B cell (primary cell): ENCODE measurements around the gene RBM23.

Source experiments
- CTCF ChIP-seq: fragments of 200-600 bp; IDR thresholded peaks from one replicate; pipeline ENCODE4 v1.8.0; 2022; ENCODE audit warnings: antibody characterized with exemption, mild to moderate bottlenecking
- EZH2 ChIP-seq: IDR thresholded peaks from 2 replicates; pipeline ENCODE4 v1.6.1; 2012; ENCODE audit warnings: borderline replicate concordance, low read depth, mild to moderate bottlenecking, moderate library complexity, low read length; ENCODE audit not compliant: insufficient read depth, poor library complexity, severe bottlenecking

- no peak for TF ChIP-seq CTCF
- TF ChIP-seq EZH2, result no peak
Observed at GRCh38 chr14:22845103-22845394, 73.9 kb downstream of the RBM23 start.
